Muscle layer of duodenum (tissue), 2 donors: ENCODE results near the gene SHLD1.

ENCODE experiments used
- H3K27ac ChIP-seq: one replicate; pipeline ENCODE4 v1.7.0; 2013; ENCODE audit warnings: mild to moderate bottlenecking, low read length
- H3K27me3 ChIP-seq: one replicate; pipeline ENCODE4 v1.7.0; 2013; ENCODE audit warnings: low read depth, mild to moderate bottlenecking, control low read depth, low read length
- H3K36me3 ChIP-seq, 2 donors: one replicate each; pipeline ENCODE4 v1.7.0; 2013; ENCODE audit warnings: low read length in 2 of 2, control low read depth in 1 of 2, mild to moderate bottlenecking in 1 of 2; ENCODE audit not compliant: insufficient read depth in 2 of 2, control insufficient read depth in 1 of 2
- H3K4me1 ChIP-seq, 2 donors: one replicate each; pipeline ENCODE4 v1.7.0; 2013; ENCODE audit warnings: low read length in 2 of 2, mild to moderate bottlenecking in 2 of 2, control low read depth in 1 of 2, moderate library complexity in 1 of 2; ENCODE audit not compliant: insufficient read depth in 2 of 2, control insufficient read depth in 1 of 2
- H3K4me3 ChIP-seq, 2 donors: one replicate each; pipeline ENCODE4 v1.7.0; 2013; ENCODE audit warnings: low read length in 2 of 2, low read depth in 1 of 2, mild to moderate bottlenecking in 1 of 2
- H3K9me3 ChIP-seq, 2 donors: one replicate each; pipeline ENCODE4 v1.7.0; 2013; ENCODE audit warnings: low read length in 2 of 2, control low read depth in 1 of 2, mild to moderate bottlenecking in 1 of 2; ENCODE audit not compliant: control insufficient read depth in 1 of 2
- donor health status: healthy.

Gene SHLD1

DNA sequence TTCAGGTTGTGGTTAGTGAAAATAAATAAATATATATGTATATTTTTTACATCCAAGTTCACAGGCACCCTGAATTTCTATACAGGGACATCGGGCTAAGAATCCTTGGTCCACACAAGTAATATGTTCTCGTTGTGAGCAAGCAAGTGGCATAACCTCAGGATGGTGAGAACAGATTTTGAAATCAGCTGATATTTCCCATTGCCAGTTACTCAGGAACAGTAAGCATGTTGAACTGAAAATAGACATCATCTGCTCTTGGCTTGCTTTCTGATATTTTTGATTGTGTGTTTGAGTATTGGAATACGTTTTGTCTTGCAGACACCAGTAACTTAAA, 112.5 kb downstream of the SHLD1 start:
- no peak overlapping the region for H3K4me3 ChIP-seq
- H3K27ac ChIP-seq = no peak overlapping the region
- H3K36me3 ChIP-seq = peaks cover 0 to 7% of the 10 kb centered on the region in 2 donors
- no peaks in the 10 kb centered on the region for H3K9me3 ChIP-seq
- H3K4me1 ChIP-seq = peaks cover 0 to 6% of the 10 kb centered on the region in 2 donors
- no peaks in the 10 kb centered on the region for H3K27me3 ChIP-seq

DNA sequence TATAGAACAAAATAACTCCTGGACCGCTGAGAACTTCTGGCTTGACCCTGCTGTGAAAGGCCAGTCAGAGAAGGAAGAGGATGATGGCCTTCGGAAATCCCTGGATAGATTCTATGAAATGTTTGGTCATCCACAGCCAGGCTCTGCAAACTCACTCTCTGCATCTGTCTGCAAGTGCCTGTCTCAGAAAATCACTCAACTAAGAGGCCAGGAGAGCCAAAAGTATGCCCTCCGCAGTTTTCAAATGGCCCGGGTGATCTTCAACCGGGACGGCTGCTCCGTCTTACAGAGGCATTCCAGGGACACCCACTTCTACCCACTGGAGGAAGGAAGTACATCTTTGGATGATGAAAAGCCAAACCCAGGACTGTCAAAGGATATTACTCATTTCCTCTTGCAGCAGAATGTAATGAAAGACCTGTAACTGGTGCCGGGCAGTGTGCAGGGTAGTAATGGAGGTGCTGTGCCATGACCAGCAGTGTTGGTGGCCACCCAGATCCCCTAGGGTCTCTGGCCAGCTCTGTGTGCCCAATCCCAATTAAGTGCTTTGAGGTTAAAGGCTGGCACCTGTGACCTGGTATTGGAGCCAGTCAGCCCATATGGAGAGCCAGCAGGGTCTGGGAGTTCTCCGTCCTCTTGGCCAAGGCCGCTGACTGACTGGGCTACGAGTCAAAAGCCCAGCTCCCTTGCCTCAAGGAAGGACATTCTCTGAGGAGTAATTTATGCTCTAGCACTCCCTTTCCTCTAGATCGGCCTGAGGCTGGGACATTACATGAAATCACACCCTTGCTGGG, 113.0 kb downstream of the SHLD1 start:
- no peaks in the 10 kb centered on the region for H3K9me3 ChIP-seq
- no peaks in the 10 kb centered on the region for H3K27me3 ChIP-seq
- peaks cover 0 to 6% of the 10 kb centered on the region in 2 donors for H3K4me1 ChIP-seq
- H3K4me3 ChIP-seq = no peak overlapping the region
- H3K27ac ChIP-seq = no peak overlapping the region
- H3K36me3 ChIP-seq = peaks cover 0 to 7% of the 10 kb centered on the region in 2 donors

DNA sequence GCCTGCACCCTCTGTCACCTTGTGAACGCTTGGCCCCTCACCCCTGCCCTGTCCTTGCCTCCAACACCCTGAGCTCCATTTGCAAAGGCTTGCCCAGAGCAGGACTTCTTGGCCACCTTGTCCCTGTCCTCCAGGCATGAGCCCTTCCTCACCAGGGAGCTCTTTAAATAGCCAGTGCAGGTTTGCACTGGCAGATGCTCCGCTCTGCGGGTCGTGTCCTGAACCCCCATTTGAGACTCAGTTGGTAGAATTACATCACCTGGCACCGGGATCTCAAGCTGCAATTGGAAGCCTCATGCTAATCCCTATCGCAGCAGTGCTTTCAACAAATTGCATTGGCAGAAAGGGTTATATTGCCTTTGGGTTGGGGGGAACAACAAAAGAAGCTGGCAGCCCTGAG, 114.2 kb downstream of the SHLD1 start:
- no peak overlapping the region for H3K4me3 ChIP-seq
- H3K9me3 ChIP-seq = no peaks in the 10 kb centered on the region
- peaks cover 0 to 7% of the 10 kb centered on the region in 2 donors for H3K36me3 ChIP-seq
- H3K4me1 ChIP-seq = peaks cover 0 to 6% of the 10 kb centered on the region in 2 donors
- no peaks in the 10 kb centered on the region for H3K27me3 ChIP-seq
- no peak overlapping the region for H3K27ac ChIP-seq

DNA sequence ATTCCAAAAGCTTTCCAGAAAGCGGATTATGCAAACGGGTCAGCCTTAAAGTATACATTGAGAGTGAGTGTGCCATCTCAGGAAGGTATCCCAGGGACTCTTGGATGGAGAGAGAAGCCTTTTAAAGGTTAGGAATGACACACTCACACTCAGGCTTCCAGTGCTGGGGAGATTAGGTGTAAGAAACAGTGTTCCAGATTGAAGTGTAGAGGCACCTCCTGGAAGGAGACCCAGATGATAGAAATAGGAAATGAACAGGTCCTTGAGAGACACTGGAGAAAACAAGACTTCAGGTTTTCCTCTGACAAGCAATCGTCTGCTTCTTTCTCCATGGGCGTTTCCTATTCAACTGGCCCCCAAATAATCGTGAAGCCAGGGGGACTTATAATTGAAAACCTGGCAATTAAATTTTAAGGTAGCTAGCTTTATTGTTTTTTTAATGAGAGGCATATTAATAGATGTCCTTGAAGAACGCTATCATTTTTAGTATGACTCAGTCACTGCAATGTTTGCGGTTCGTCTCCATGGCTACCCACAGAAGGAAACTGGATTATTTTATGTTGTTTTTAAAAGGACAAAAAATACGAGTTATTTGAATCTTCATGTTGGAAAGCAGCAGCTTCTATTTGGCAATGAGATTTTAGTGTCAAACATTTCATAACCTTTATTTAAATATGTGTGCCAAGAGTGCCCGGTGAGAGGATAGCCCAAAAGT, 114.8 kb downstream of the SHLD1 start:
- no peaks in the 10 kb centered on the region for H3K27me3 ChIP-seq
- peaks cover 0 to 6% of the 10 kb centered on the region in 2 donors for H3K4me1 ChIP-seq
- H3K27ac ChIP-seq = no peak overlapping the region
- peaks cover 0 to 7% of the 10 kb centered on the region in 2 donors for H3K36me3 ChIP-seq
- no peak overlapping the region for H3K4me3 ChIP-seq
- H3K9me3 ChIP-seq = no peaks in the 10 kb centered on the region

DNA sequence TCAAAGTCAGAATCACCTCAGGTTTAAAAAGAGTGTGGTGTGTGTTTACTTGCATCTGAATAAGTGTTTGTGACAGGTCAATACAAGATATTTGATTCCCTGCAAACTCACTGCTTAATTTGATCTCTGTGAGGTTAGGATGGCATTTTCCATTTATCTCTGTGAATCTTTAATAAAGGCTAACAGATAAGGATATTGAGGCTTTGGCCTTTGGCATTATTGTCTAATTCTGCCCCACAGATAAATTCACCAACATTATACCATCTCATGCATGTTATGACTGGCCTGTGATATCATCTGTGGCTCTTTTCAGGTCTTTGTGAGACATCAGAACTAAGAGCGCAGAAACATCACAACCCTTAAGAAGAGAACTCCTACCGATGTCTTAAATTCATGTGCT, 115.4 kb downstream of the SHLD1 start:
- Histone ChIP-seq H3K4me3 (no peak overlapping the region), H3K27ac (no peak overlapping the region), H3K27me3 (no peaks in the 10 kb centered on the region), H3K4me1 (peaks cover 0 to 6% of the 10 kb centered on the region in 2 donors), H3K36me3 (peaks cover 0 to 7% of the 10 kb centered on the region in 2 donors), H3K9me3 (no peaks in the 10 kb centered on the region)

DNA sequence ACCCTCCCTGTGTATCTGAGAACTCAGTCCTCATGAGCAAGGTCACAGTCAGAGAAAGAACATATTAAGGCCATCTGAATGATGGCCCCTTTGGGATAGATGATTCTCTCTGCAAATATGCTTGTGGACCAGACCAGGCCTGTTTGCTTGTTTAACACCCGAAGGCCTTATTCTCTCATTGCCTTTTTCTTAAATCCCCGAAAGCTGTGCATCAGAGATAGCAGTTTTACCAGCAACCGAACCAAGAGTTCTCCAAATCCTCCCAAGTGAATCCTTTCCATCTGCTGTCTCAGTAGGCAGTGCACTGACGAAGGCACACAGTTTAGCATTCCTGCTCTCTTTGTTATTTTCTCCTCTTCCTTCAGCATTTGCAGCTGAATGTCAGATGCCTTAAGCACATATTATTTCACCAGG, 120.4 kb downstream of the SHLD1 start:
- Histone ChIP-seq H3K27me3 (no peaks in the 10 kb centered on the region), H3K27ac (no peak overlapping the region), H3K4me1 (no peaks in the 10 kb centered on the region), H3K9me3 (no peaks in the 10 kb centered on the region), H3K4me3 (no peak overlapping the region), H3K36me3 (no peaks in the 10 kb centered on the region)

DNA sequence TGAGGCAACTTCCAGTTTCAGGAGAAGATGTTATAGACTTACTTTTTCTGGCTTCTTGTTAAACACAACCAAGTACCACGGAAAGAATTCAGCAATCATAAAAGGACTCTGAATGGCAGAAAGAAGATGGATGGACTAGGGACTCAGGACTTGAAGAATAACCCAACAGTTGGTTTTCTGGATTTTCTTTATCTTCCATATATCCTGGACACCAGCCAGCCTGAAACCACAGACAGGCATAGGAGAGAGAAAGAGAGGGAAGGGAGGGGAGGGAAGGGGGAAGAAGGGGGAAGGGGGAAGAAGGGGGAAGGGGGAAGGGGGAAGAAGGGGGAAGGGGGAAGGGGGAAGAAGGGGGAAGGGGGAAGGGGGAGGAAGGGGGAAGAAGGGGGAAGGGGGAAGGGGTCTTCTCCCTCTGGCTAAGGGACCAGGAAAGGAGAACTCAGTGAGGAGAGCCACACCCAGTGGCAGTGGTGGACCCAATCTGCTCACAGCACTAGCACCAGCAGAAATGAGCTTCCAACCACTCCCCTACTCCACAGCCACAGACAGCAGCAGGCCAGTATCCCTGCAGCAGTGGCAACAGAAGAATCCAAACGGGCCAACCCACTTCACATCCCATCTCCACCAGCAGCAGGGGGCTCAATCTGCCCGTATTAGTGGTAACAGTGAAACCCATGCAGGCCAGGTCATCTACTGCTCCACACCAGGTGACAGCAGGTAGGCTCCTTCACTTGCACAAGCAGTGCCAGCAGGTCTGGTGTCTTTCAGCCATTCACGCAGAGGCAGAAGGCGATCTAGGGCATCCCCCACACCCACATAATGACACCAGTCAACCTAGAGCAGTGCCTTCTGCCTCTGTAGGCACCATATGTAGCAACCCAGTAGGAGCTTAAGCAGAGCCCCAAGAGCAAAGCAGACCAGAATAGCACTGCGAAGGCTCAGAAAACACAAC, 121.5 kb downstream of the SHLD1 start:
- Histone ChIP-seq H3K27ac (no peak overlapping the region), H3K27me3 (no peaks in the 10 kb centered on the region), H3K4me3 (no peak overlapping the region), H3K36me3 (no peaks in the 10 kb centered on the region), H3K4me1 (no peaks in the 10 kb centered on the region), H3K9me3 (peaks cover 0 to 3% of the 10 kb centered on the region in 2 donors)

DNA sequence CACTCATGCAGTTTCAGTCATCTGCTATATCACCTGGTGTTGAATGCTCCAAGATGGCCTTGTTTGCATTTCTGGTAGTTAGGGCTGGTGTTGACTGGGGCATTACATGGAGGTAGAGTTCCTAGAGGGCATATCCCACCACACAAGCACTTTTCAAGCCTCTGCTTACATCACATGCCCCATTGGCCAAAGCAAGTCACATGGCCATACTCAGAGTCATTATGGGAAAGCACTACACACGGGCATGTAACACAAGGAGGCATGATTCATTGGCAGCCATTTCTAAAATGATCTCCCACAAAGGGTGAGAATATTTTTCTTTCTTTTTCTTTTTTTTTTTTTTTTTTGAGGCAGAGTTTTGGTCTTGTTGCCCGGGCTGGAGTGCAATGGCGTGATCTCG, 126.9 kb downstream of the SHLD1 start:
- Histone ChIP-seq H3K4me3 (no peak overlapping the region), H3K36me3 (no peaks in the 10 kb centered on the region)

DNA sequence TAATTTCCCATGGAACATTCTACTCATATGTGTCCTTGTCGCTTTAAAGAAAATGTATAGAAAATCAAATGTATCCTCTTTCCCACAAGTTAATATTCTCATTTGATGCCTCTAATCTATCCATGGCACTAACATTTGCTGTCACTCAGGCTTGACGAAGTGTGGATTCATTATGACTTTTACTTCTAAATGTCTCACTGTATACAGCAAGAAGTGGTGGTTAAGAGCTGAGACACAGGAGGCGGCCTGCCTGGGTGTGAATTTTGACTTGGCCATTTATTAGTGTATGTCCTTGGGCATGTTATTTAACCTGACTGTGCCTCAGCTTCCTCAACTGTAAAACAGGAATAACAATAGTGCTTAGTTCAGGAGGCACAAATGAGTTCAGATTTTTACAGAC, 130.1 kb downstream of the SHLD1 start:
- H3K4me3 ChIP-seq = no peak overlapping the region
- H3K36me3 ChIP-seq = no peaks in the 10 kb centered on the region
- no peak overlapping the region for H3K27ac ChIP-seq
- no peaks in the 10 kb centered on the region for H3K27me3 ChIP-seq
- H3K9me3 ChIP-seq = peaks cover 0 to 3% of the 10 kb centered on the region in 2 donors
- H3K4me1 ChIP-seq = no peaks in the 10 kb centered on the region

More for the DNA sequence above, 126.9 kb downstream of the SHLD1 start:
- Histone ChIP-seq H3K27me3 (no peaks in the 10 kb centered on the region), H3K27ac (no peak overlapping the region), H3K9me3 (peaks cover 0 to 3% of the 10 kb centered on the region in 2 donors), H3K4me1 (no peaks in the 10 kb centered on the region)

DNA sequence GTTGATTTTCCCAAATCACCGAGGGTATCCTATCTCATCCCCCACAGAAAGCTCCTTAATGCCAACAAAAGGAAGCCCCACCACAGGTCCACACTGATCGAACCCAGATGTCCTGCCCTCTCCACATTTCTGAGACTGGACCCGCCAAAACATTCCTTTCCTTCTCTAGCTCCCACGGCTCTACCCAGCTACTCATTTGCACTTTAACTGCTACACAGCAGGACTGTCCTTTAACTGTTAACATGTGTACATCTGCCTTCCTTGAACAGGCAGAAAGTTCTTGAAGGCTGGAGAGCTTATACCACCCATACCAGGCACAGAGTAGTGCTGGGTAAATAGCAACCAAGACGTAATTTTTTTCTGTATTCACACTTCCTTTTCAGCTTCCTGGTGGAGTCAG, 131.5 kb downstream of the SHLD1 start:
- Histone ChIP-seq H3K27me3 (no peaks in the 10 kb centered on the region), H3K27ac (no peak overlapping the region), H3K4me3 (no peak overlapping the region), H3K9me3 (no peaks in the 10 kb centered on the region), H3K4me1 (no peaks in the 10 kb centered on the region), H3K36me3 (no peaks in the 10 kb centered on the region)

DNA sequence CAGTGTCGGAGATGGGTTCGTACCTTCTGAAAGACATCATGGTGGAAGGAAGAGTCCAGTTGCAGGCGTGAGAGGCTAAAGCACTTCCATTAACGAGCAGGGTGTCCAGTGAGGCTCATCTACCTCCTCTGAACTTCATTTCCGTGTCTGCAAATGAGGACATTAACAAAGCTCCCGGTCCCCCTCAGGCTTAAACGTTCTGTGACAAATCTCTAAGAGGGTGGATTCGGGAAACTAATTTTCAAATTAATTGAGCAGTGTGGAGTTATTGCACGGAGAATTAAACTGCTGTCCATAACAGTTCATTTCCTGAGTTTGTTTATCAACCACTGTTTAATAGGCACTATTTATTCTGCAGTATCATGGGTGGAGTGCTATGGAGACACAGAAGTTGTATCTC, 132.0 kb downstream of the SHLD1 start:
- H3K36me3 ChIP-seq = no peaks in the 10 kb centered on the region
- no peaks in the 10 kb centered on the region for H3K4me1 ChIP-seq
- H3K27me3 ChIP-seq = no peaks in the 10 kb centered on the region
- H3K9me3 ChIP-seq = no peaks in the 10 kb centered on the region
- H3K27ac ChIP-seq = no peak overlapping the region
- no peak overlapping the region for H3K4me3 ChIP-seq
